HG02588 (cell line): ENCODE results near the gene SLC24A4.
"Not testable (repeated sequence)": the region's sequence is repeated elsewhere in the genome, so short reads cannot be mapped to it uniquely, and the experiment has no call there.

Experiments
- ATAC-seq: cut with Tn5 transposase; IDR thresholded peaks from one replicate; pipeline ENCODE4 v1.9.1; 2021; ENCODE audit warnings: mild to moderate bottlenecking, moderate library complexity; ENCODE audit not compliant: unreplicated experiment

The SLC24A4 gene

DNA sequence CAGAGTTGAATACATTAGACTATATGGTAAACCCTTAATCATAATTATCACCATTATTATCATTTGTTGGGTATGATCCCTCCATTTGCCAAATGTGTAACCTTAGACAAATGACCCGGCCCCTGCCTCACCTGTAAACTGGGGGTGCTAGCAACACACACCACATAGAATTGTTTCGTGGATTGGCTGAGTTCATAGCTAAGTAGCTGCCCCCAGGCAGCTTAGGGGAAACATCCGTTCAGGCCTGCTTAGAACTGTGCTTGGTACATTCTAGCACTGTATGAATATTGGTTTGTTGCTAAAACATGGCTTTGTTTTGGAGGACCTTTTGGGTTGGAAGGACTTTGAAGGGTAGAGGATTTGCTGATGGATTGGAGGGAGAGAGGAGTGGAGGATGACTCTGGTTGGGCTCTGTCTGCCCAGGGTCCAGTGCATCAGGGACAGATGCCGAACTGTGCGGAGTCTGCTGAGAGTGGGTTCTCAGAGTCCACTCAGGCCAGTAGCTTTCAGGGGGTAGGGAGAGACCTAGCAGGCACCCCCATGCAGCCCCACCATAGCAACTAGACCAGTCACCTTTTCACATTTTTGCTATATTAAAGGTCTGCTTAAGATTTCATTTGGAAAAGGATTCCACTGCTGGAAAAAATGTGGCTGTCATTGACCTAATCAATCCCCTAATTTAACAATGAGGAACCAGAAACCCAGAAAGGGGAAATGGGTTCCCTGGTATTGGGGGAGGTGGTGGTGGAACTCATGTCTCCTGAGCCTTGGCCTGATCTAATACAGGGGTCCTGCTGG is 192.8 kb downstream of the SLC24A4 start:
- no peak for ATAC-seq

DNA sequence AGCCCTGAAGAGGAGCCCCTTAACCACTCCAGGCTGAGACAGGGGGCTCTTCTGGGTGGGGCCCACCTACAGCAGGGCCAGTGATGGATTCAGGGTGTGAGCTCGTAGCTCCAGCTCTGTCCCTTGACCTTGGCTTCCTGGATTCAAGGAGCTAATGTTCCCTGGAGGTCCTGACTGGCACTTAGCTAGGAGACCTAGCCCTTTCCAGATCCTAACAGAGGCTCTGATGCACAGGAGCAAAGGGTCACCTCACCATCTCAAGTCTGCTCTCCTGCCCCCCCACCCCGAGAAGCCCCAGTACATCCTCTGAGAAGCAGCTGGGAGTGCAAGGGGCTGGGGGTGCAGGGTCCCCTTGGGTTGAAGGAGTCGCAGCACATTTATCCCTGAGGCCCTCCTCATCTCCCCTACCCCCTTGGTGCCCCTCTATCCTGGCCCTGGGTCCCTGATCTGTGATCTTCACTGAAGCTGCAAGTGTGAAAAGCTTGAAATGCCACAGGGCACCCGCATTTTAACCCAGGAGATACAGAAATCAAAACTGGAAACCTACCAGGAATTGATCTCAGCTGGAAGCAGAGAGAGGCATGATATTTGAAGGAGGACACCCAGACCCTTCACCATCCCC is 193.5 kb downstream of the SLC24A4 start:
- ATAC-seq: no peak

DNA sequence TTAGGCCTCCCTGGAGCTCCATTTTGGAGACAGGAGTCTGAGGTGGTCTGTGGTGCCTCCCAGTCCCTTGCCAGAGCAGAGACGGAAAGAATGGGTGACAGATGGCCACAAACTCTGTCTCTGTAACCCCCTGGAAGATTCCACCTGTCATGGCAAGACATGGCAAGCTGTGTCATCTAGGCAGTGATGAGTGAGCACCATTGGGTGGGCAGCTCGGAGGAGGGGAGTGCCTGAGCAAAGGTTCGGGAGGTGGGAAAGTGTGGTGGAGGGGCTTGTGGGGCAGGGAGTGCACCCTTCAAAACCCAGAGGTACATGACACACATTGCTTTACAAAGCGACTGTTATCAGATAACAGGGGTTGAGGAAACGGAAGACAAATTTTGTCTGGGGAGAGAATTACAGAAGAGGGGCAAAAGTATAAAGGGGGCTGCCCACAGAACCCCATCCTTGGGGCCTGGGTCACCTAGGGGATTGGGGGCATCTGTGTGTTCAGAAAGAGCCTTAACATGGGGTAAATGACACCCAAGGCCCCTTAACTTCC is 194.1 kb downstream of the SLC24A4 start:
- no peak for ATAC-seq

DNA sequence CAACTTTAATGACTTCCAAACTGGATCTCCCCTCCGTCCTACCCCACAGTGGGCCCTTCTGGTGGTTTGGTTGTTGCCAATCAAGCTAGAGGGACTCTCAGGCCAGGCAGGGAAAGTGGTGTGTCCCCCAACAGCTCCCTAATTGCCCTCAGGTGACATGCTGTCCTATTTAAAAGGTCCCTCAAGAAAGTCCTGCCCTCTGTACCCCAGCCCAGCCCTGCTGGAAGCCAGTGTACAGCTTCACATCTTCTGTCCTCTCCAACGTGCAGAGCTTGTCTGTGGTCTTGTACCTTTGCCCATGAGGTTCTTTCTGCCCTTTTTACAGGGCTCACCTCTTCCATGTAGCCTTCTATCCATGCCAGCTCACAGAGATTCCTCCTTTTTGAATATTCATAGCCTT is 194.8 kb downstream of the SLC24A4 start:
- ATAC-seq: no peak

DNA sequence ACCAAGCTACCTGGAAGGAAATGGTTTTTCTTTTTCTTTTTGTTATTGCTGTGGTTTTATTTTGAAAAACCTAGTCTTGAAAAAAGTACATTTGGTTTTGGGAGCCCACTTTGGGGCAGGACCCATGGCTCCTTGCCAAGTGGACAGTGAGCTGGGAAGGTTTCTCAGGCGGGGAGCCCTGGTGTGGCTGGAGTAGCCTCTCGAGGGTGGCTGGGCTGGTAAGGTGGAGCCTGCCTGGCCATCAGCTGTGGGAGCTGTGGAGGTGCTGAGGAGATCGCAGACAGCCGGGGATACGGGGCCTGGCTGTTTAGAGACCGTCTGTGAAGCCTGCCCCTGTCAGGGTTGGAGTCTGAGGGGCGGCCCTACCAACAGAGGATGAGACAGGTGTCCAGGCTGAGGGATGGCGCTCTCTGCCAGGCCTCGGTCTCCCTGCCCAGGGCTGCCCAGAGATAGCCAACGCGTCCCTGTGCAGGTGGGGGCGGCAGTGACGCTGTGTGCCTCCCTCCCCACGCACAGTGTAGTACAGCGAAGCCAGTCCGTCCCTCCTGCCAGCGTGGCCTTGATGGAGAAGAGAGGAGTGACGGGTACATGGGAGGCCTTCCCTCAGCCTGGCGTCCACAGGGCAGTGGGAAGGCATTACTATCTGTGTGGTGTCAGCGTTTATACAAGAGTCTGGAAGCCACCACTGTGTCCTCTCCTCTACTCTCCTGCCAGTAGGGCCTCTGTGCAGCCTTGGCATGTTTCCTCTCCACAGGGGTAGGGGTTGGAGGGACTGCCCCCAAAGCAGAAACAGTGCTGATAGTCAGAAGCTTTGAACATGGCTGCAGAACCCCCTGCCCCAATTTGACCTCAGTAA is 196.5 kb downstream of the SLC24A4 start:
- no peak for ATAC-seq

DNA sequence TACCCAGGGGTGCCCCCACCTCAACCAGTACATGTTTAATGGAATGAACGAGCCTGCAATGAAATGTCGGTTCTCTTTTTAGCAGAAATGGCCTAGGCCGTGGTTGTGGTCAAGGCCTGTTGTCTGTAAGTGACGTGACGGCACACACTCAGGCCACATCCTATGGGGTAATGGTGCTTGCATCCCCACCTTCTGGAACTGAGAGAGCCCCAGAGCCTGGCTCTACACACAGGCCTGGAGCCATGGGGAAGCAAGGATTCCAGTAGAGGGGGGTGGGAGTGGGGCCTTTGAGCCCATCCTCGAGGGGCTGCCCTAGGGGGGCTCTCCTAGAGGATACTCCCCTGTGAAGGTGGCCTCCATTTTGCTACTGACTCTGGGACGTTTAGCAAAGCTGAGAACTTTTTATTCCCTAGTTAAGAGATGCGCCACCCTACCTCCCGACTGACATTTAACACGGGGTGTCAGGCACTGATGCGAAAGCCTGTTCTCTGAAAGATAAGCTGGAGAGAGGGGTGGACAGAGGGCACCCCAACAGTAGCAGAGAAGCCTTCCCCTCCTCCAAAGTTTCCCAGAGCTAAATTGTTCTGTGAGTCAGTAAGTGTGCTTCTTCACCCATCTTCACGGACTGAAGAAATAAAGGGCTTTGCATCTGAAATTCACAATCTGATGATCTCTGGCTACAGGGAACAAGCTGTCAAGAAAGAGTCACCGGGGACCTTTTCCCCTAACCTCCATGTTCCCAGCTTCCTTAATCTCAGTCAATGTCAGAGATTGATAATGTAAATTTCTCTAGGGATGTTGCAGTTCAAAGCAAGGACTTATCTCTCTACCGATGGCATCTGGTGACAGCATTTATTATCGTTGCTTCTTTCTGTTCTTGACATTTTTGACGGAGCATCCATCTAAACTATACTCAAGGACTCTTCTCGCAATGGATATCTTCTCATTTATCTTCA is 197.4 kb downstream of the SLC24A4 start:
- ATAC-seq: no peak

DNA sequence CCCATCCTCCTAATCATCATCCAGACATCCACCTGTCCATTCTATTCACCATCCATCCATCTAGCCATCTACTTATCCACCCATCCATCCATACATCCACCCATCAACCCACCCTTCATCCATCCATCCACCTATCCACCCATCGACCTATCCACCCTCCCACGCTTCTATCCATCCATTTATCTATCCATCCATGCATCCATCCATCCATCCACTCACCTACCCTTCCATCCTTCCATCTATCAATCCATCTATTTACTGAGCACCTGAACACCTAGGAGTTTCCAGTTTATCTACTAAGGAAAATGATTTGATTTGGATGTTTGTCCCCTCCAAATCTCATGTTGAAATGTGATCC is 198.1 kb downstream of the SLC24A4 start:
- ATAC-seq: no peak

DNA sequence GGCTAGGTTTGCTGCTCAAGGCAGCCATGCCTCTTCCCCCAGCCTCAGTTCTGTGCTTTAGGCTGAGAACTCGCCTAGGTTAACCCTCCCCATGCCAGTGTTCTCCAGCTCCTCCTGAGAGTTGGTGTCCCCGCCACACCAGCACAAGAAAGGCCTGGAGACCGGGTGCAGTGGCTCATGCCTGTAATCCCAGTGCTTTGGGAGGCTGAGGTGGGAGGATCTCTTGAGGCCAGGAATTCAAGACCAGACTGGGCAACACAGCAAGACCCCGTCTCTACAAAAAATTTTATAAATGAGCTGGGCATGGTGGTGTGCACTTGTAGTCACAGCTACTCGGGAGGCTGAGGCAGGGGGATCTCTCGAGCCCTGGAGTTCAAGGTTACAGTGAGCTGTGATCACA is 200.8 kb downstream of the SLC24A4 start:
- ATAC-seq: no peak

DNA sequence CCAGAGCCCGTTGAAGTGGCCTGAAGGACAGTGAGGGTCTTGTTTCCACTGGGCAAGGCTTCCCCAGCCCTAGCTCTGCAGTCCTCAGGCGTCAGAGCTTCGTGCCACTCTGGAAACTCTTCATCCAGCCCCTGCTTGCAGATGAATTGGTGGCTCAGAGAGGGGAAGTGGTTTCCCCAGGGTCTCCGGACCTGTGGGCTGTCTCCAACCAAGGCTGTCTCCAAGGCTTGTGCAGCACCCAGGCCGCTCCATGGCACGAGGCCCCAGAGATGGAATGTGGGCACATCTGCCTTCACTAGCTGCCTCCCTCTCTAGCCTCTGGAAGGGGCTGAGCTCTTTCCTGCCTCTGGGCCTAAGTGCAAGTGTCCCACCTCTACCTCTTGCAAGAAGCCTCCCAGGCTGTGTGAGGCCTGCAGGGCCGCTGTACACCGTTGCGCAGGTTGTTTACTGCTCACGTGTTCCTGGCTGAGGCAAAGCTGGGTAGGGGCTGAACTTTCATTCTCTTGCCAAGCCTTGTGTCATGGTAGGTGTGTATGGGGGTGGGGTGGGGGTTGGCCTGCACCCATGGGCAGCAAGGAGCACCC is 201.7 kb downstream of the SLC24A4 start:
- ATAC-seq: no peak

DNA sequence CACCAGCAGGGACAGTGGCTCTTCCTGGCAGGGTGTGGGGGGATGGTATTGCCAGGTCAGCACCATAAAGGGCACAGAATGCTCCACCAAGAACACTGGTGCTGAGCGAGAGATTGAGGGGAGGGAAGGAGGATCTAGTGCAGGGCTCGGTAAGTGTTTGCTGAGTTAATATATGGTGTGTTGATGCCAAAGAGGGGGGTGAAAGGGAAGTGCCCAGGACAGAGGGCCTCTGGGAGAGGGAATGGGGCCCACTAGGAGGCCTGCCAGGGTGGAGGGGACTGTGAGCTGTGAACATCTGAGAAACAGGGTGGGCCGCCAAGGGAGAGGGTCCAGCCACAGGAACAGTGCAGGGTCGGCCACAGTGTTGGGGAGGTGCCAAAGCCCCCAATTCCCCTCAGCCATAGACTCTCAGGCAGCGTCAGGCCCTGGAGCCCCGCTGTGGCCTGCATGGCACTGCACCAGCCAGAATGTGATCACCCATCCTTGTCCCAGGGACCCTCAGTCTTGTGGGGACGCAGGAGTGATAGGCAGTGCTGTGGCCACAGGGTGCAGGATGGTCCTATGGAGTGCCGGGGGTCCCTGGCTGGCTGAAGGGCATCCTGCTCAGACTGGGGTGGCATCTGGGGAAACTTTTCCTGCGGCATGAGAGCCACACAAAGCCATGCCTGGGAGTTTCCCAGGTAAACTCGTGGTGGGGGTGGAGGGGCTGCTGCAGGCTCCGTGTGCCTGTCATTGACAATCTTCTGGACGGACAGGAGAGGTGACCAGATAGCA is 202.5 kb downstream of the SLC24A4 start:
- ATAC-seq: no peak

DNA sequence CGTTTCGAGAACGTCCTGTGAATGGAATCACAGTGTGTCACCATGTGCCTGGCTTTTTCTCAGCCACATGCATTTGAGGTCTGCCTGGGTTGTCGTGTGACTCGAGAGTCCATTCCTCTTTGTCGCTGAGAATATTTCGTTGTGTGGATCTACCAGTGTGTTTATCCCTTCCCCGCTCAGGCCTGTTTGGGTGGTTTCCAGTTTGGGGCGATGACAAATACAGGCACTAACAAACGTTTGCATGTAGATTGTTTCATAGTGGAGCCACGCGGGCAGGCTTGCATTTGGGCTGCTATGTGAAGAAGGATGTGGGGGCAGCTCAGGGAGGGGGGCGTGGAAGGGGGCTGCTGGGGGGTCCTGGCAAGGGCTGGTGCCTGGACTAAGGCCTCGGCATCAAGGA is 204.8 kb downstream of the SLC24A4 start:
- ATAC-seq: no peak

DNA sequence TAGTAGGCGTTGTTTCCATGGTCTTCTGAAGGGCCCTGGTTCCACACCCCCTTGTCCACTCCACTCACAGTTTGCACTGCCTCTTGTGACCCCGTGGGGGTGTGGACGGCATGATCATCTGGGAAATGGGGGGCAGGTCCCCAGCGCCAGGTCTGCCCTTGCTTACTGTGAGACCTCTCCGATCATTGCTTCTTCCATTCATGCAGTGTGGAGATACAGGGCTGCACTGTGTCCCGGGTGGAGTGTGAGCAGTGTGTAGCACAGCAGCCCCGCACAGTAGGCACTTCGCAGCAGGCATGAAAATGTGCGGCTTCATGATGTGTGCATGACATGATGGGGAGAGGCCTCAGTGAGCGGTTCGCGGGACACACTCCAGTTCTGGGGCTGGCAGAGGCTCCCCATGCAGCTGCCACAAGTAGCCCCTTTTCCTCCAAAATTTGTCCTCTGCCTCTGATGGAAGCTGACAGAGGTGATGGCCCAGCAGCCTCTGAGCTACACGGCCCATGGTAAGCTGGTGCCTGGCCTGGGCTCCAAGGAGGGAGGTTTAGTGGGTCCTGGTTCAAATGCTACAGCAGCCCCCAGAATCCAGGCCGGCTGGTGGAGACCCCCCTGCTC is 205.6 kb downstream of the SLC24A4 start:
- no peak for ATAC-seq

DNA sequence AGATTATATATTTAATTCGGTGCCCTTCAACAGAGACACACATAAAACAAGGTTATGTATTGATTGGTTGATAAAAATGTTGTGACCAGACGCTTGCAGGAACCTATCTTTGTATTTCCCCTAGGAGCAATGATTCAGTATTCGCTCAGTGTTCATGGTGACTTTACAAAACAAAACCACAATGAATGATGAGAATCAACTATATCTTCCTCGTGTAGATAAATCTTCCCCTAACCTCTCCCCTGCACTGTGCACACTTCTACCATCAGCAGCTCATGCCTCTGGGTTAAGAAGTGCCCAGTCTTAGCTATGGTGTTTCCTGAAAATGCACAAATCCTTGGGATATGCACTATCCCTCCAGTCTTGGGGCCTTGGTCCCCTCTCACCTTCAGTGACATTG is 206.9 kb downstream of the SLC24A4 start:
- ATAC-seq: no peak

DNA sequence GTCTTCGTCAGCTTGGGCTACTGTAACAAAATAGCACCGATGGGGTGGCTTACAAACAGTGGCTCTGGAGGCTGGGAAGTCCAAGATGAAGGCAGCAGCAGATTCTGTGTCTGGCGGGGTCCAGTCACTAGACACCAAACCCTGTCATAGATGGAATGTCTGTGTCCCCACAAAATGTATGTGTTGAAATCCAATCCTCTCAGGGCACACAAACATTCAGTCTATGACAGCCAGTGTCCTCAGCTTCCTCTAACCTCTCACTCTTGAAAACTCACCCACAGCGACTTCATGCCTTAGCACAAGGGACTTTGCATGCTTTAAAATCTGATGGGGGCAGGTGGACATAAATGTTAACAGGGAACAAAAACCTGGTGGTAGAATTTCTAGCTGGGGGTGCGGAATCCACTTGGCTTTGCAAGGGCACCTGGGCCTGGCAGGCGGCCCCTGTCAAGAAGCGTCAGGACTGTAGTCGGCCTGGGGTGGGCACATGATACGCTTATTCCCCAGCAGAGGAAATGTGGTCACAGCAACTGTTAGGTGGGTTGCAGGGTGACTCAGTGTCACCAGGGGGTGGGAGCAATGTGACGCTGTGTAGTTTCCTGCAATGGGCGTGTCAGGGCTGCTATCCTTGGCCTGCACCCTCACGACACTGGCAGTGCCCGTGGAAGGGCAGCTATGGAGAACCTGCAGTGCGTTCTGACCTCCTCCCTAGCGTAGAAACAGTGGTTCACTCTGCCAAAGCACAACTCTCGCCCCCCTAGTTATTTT is 208.3 kb downstream of the SLC24A4 start:
- no peak for ATAC-seq

DNA sequence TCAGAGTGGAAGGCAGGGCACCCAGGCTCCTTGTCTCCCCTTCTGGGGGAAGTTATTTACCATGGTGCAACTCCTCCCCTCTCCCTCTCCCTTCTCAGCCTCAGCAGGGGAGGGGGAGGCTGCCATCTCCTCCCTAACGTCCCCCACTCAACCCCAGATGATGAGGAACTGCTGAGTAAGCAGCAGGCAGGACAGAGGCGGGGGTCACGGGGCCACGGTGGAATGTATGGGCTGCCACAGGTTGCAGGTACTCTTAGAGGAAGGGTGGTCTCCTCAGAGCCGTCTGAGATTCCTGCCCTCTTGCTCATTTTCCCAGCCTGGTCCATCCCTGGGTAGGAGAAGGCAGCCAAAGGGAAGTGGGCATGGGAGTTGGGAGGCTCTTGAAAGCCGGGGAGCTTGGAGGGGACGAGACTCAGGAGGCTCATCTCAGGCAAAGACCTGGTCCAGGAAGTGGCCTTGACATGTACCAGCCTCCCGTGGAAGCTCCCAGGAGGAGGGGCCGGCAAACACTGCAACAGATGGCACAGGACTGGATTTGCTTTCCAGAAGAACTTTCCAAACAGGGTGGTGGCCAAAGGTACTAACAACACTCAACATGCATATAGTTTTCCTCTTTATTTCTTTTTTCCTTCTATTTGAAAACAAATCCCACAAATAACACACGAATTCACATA is 209.7 kb downstream of the SLC24A4 start:
- ATAC-seq: no peak

DNA sequence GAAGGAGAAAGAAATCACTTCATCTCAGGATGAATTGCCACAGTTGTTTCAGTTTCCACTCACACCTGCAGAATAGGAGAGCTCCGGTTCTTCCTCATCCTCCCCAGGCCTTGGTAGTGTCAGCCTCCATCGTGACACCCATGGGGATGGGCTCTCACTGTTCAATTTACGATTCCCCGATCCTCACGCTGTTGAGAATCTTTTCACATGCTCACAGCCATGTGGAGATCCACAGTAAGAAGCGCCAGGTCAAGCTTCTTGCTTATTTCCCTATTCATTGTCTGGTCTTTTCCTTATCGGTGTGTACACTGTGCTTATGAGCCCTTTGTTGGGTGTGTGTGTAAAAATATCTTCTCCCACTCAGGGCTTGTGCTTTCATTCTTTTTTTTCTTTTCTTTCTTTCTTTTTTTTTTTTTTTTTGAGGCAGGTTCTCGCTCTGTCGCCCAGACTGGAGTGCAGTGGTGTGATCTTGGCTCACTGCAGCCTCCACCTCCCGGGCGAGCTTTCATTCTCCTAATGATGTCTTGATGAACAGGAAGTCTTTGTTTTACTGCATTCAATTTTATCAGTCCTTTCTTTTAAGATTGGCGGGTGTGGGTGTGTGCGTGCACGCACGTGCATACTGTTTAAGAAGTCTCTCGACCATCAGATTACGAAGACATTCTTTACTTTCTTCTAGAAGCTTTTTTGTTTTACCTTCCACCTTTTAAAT is 212.1 kb downstream of the SLC24A4 start:
- no peak for ATAC-seq

DNA sequence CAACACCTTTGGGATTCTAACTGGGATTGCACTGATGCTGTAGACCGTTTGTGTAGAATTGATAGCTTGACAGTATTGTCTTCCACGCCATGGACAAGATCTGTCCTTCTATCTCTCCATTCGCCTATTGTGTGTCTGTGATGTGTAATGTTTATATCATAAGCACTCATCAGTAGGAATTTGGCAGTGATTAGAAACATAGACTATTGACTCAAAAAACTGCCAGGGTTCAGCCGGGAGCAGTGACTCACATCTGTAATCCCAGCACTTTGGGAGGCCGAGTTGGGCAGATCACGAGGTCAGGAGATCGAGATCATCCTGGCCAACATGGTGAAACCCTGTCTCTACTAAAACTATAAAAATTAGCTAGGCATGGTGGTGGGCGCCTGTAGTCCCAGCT is 213.3 kb downstream of the SLC24A4 start:
- ATAC-seq: not testable (repeated sequence)
